Duodenal mucosa (tissue), 2 donors: ENCODE measurements around the gene STH.

Source experiments
- H3K27ac ChIP-seq: one replicate; pipeline ENCODE4 v1.7.0; 2013; ENCODE audit warnings: low read depth, low read length
- H3K27me3 ChIP-seq, 2 donors: one replicate each; pipeline ENCODE4 v1.7.0; 2013; ENCODE audit warnings: low read length in 2 of 2, control low read depth in 1 of 2; ENCODE audit not compliant: insufficient read depth in 2 of 2, control insufficient read depth in 1 of 2
- H3K36me3 ChIP-seq, 2 donors: one replicate each; pipeline ENCODE4 v1.7.0; 2013; ENCODE audit warnings: low read length in 2 of 2, control low read depth in 1 of 2; ENCODE audit not compliant: insufficient read depth in 2 of 2, control insufficient read depth in 1 of 2
- H3K4me1 ChIP-seq, 2 donors: one replicate each; pipeline ENCODE4 v1.7.0; 2013; ENCODE audit warnings: low read length in 2 of 2, control low read depth in 1 of 2; ENCODE audit not compliant: insufficient read depth in 2 of 2, control insufficient read depth in 1 of 2
- H3K4me3 ChIP-seq, 2 donors: one replicate each; pipeline ENCODE4 v1.7.0; 2013; ENCODE audit warnings: low read length in 2 of 2, low read depth in 1 of 2
- H3K9ac ChIP-seq, 2 donors: one replicate each; pipeline ENCODE4 v1.7.0; 2013; ENCODE audit warnings: low read length in 2 of 2, low read depth in 1 of 2
- H3K9me3 ChIP-seq, 2 donors: one replicate each; pipeline ENCODE4 v1.7.0; 2013; ENCODE audit warnings: low read length in 2 of 2, control low read depth in 1 of 2; ENCODE audit not compliant: control insufficient read depth in 1 of 2

STH gene

DNA sequence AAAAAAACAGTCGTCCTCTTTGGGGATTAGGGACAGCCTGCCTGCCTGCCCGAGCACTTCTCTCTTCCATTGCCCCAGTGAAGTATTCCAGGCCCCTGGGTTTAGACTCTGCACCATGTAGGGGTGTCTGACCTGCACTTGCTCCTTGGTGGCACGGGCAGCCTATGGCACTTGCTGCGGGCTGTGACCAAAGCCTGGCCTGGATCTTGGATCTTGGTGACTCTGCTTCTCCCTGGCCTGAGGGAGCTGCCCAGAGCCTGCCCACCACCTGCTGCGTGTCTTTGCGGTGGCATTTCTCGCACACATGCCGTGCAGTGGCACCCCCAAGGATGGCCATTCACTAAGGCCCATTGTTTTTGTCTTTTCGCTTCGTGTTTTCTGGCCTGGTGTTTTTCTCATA, 6.1 kb upstream of the STH start:
- Histone ChIP-seq H3K27ac (no peak overlapping the region), H3K36me3 (no peaks in the 10 kb centered on the region), H3K4me3 (no peak overlapping the region), H3K9me3 (no peaks in the 10 kb centered on the region), H3K9ac (no peak overlapping the region), H3K27me3 (no peaks in the 10 kb centered on the region), H3K4me1 (no peaks in the 10 kb centered on the region)

DNA sequence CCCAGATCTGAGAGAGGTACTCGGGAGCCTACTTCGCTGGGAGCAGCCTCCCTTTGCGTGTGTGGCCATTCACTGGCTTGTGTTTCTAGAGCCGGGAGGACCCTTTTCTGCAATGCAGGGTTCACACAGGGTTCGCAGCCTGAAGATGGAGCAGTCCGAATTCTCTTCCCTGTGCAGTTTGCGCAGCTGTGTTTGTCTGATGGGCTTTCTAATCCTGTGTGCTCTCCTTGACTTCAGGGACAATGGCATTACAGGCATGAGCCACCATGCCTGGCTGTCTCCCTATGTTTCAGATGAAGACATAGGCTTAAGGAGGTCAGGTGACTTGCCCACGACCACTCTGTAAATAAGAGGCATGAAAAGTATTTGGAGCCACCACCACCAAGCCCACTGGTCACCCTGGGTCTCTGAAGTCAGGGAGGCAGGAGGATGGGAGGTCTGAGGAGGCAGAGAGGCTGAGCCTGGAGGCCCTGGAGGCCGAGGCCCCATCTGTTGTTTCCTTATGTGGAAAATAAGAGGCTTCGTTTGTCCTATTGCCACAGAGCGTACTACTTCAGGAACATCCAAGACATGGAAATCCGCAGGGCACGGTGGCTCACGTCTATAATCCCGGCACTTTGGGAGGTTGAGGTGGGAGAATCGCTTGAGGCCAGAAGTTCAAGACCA, 5.0 kb upstream of the STH start:
- no peak overlapping the region for H3K27ac ChIP-seq
- no peak overlapping the region for H3K9ac ChIP-seq
- no peaks in the 10 kb centered on the region for H3K27me3 ChIP-seq
- H3K4me1 ChIP-seq = no peaks in the 10 kb centered on the region
- H3K4me3 ChIP-seq = no peak overlapping the region
- H3K36me3 ChIP-seq = no peaks in the 10 kb centered on the region
- H3K9me3 ChIP-seq = no peaks in the 10 kb centered on the region

DNA sequence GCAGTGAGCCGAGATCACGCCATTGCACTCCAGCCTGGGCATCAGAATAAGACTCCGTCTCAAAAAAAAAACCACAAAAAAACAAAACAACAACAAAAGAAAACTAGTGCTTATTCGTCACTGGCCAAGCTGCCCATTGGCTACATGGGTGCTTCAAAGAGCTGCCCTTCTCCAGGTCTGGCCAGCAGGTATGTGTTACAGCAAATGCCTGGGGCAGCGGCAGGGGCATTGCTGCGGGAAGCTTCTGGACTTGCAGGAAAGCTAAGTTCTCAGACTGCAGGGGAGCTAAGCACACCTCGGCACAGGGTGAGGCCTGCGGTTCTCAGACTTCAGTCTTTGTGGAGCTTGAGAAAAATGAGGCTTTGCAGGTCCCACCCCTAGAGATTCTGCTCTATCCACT, 4.1 kb upstream of the STH start:
- Histone ChIP-seq H3K4me1 (no peaks in the 10 kb centered on the region), H3K9me3 (no peaks in the 10 kb centered on the region), H3K9ac (no peak overlapping the region), H3K36me3 (no peaks in the 10 kb centered on the region), H3K4me3 (no peak overlapping the region), H3K27me3 (no peaks in the 10 kb centered on the region), H3K27ac (no peak overlapping the region)

DNA sequence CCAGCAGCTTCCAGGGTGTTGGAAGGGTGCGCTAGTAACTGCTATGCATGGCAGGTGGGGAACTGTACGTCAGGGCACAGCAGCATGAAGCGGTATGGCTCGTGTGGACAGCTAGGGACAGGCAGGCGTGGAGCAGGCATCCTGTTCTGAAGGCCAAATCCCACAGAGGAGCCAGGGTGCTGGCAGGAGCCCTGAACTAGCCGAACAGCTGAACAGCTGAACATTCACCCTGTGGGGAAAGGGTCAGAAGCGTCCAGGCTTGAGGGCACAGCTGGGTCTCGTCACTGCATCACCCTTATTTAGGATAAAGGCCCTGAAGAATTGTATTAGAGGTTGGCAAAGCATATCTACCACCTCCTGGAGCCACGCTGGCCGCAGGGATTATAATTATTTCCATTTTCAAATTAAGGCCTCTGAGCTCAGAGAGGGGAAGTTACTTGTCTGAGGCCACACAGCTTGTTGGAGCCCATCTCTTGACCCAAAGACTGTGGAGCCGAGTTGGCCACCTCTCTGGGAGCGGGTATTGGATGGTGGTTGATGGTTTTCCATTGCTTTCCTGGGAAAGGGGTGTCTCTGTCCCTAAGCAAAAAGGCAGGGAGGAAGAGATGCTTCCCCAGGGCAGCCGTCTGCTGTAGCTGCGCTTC, 3.3 kb upstream of the STH start:
- Histone ChIP-seq H3K9me3 (no peaks in the 10 kb centered on the region), H3K9ac (no peak overlapping the region), H3K4me1 (no peaks in the 10 kb centered on the region), H3K27me3 (no peaks in the 10 kb centered on the region), H3K27ac (no peak overlapping the region), H3K36me3 (no peaks in the 10 kb centered on the region), H3K4me3 (no peak overlapping the region)

DNA sequence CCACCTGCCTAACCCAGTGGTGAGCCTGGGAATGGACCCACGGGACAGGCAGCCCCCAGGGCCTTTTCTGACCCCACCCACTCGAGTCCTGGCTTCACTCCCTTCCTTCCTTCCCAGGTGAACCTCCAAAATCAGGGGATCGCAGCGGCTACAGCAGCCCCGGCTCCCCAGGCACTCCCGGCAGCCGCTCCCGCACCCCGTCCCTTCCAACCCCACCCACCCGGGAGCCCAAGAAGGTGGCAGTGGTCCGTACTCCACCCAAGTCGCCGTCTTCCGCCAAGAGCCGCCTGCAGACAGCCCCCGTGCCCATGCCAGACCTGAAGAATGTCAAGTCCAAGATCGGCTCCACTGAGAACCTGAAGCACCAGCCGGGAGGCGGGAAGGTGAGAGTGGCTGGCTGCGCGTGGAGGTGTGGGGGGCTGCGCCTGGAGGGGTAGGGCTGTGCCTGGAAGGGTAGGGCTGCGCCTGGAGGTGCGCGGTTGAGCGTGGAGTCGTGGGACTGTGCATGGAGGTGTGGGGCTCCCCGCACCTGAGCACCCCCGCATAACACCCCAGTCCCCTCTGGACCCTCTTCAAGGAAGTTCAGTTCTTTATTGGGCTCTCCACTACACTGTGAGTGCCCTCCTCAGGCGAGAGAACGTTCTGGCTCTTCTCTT, 2.6 kb upstream of the STH start:
- Histone ChIP-seq H3K9me3 (no peaks in the 10 kb centered on the region), H3K9ac (no peak overlapping the region), H3K4me1 (no peaks in the 10 kb centered on the region), H3K36me3 (no peaks in the 10 kb centered on the region), H3K4me3 (no peak overlapping the region), H3K27ac (no peak overlapping the region), H3K27me3 (no peaks in the 10 kb centered on the region)

DNA sequence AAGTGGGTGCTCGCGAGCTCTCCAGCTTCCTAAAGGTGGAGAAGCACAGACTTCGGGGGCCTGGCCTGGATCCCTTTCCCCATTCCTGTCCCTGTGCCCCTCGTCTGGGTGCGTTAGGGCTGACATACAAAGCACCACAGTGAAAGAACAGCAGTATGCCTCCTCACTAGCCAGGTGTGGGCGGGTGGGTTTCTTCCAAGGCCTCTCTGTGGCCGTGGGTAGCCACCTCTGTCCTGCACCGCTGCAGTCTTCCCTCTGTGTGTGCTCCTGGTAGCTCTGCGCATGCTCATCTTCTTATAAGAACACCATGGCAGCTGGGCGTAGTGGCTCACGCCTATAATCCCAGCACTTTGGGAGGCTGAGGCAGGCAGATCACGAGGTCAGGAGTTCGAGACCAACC, 1.9 kb upstream of the STH start:
- H3K9me3 ChIP-seq = no peaks in the 10 kb centered on the region
- no peak overlapping the region for H3K27ac ChIP-seq
- no peaks in the 10 kb centered on the region for H3K36me3 ChIP-seq
- H3K9ac ChIP-seq = no peak overlapping the region
- no peaks in the 10 kb centered on the region for H3K4me1 ChIP-seq
- no peaks in the 10 kb centered on the region for H3K27me3 ChIP-seq
- H3K4me3 ChIP-seq = no peak overlapping the region

DNA sequence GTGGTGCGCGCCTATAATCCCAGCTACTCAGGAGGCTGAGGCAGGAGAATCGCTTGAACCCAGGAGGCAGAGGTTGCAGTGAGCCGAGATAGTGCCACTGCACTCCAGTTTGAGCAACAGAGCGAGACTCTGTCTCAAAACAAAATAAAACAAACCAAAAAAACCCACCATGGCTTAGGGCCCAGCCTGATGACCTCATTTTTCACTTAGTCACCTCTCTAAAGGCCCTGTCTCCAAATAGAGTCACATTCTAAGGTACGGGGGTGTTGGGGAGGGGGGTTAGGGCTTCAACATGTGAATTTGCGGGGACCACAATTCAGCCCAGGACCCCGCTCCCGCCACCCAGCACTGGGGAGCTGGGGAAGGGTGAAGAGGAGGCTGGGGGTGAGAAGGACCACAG, 1.4 kb upstream of the STH start:
- Histone ChIP-seq H3K27ac (no peak overlapping the region), H3K27me3 (no peaks in the 10 kb centered on the region)

DNA sequence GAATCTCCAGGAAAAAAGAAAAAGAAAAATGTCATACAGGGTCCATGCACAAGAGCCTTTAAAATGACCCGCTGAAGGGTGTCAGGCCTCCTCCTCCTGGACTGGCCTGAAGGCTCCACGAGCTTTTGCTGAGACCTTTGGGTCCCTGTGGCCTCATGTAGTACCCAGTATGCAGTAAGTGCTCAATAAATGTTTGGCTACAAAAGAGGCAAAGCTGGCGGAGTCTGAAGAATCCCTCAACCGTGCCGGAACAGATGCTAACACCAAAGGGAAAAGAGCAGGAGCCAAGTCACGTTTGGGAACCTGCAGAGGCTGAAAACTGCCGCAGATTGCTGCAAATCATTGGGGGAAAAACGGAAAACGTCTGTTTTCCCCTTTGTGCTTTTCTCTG, 845 bp downstream of the STH start:
- Histone ChIP-seq H3K4me1 (peaks cover 9 to 17% of the 10 kb centered on the region in 2 donors), H3K4me3 (no peak overlapping the region), H3K27ac (no peak overlapping the region), H3K9me3 (no peaks in the 10 kb centered on the region), H3K27me3 (no peaks in the 10 kb centered on the region), H3K9ac (no peak overlapping the region), H3K36me3 (no peaks in the 10 kb centered on the region)

More for the DNA sequence above, 1.4 kb upstream of the STH start:
- Histone ChIP-seq H3K4me1 (peaks cover 0 to under 1% of the 10 kb centered on the region in 2 donors), H3K9me3 (no peaks in the 10 kb centered on the region), H3K36me3 (no peaks in the 10 kb centered on the region), H3K9ac (no peak overlapping the region), H3K4me3 (no peak overlapping the region)

DNA sequence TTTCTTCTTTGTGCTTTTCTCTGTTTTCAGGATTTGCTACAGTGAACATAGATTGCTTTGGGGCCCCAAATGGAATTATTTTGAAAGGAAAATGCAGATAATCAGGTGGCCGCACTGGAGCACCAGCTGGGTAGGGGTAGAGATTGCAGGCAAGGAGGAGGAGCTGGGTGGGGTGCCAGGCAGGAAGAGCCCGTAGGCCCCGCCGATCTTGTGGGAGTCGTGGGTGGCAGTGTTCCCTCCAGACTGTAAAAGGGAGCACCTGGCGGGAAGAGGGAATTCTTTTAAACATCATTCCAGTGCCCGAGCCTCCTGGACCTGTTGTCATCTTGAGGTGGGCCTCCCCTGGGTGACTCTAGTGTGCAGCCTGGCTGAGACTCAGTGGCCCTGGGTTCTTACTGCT, 1.2 kb downstream of the STH start:
- Histone ChIP-seq H3K9ac (no peak overlapping the region), H3K36me3 (no peaks in the 10 kb centered on the region), H3K27ac (no peak overlapping the region), H3K4me1 (peaks cover 9 to 17% of the 10 kb centered on the region in 2 donors), H3K4me3 (no peak overlapping the region), H3K9me3 (no peaks in the 10 kb centered on the region), H3K27me3 (no peaks in the 10 kb centered on the region)

DNA sequence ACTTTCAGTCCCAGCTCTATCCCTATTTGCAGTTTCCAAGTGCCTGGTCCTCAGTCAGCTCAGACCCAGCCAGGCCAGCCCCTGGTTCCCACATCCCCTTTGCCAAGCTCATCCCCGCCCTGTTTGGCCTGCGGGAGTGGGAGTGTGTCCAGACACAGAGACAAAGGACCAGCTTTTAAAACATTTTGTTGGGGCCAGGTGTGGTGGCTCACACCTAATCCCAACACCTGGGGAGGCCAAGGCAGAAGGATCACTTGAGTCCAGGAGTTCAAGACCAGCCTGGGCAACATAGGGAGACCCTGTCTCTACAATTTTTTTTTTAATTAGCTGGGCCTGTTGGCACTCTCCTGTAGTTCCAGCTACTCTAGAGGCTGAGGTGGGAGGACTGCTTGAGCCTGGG, 1.7 kb downstream of the STH start:
- H3K4me3 ChIP-seq = no peak overlapping the region
- H3K9me3 ChIP-seq = no peaks in the 10 kb centered on the region
- H3K9ac ChIP-seq = no peak overlapping the region
- H3K27me3 ChIP-seq = no peaks in the 10 kb centered on the region
- no peak overlapping the region for H3K27ac ChIP-seq
- peaks cover 9 to 17% of the 10 kb centered on the region in 2 donors for H3K4me1 ChIP-seq
- H3K36me3 ChIP-seq = no peaks in the 10 kb centered on the region
